DLD1 (cell line): ENCODE measurements around the gene HOXA10.

ENCODE experiments used
- in situ Hi-C: cut with HindIII; loops from 2 replicates; pipeline ENCODE4 v1.10.0; 2017; ENCODE audit warnings: low sequenced_read_pairs

The HOXA10 gene

DNA sequence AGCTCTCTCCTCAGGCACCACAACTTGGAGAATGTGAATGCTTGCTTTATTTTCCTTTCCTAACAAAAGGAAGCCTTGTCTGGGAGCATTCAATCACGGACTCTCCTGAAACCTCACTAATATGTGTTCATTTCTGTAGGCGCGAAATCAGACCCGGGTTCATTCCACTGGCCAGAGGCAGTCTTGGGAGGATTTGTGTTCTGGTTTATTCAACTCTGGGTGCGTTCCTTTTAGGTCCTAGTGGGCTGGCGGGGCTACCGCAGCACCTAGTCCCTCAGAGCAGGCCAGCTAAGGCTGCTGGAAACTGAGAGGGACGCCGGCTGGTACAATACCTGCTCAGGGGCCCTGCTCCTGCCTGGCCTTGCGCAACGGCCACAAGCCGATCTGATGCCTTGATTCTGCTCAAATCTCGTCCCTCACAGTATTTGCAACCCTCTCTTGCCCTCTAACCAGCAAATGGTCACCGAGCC lies 51.1 kb downstream of the HOXA10 start:
- in situ Hi-C loops, result no loop called here

- in situ Hi-C loops, result no loop called here
Observed at GRCh38 chr7:27122077-27122910, 51.8 kb downstream of the HOXA10 start.

DNA sequence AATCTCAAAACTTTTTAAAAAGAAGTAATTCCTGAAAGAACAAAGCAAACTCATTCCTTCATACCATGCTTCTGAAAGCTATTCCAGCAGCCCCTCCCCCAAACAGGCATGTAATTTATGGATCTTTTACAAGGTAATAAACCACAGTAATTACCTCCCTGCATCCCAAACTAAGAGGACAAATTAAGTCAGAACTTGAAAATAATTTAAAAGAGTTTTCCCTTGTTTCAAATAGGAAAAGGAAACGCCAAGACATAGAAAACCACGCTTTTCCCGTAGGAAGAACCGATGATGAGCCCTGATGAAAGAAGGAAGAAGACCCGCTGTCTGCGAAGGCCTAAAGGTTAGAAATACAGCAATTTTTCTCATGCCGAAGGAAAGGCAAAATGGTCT lies 52.4 kb downstream of the HOXA10 start:
- in situ Hi-C loops, result no loop called here
